ENCODE data around the gene SERTAD3. TPM values are rescaled to one million over a fixed set of nuclear protein-coding genes. Genes with fewer than 3 reads are reported as not detected.
"Not testable (repeated sequence)": the region's sequence is repeated elsewhere in the genome, so short reads cannot be mapped to it uniquely, and the experiment has no call there.

The SERTAD3 gene
- total and polyA plus RNA-seq, 2 of the 4 experiments (the other 2 are of a cell fraction): 20.5 to 23.3 TPM

DNA sequence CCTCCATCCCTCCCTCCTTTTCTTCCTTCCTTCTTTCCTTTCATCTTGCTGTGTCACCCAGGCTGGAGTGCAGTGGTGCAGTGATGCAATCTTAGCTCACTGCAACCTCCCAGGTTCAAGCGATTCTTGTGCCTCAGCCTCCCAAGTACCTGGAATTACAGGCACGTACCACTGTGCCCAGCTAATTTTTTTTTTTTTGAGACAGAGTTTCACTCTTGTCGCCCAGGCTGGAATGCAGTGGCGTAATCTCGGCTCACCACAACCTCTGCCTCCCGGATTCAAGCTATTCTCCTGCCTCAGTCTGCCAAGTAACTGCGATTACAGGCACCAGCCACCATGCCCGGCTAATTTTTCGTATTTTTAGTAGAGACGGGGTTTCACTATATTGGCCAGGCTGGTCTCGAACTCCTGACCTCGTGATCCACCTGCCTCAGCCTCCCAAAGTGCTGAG lies 19.5 kb upstream of the SERTAD3 start:
- H3K4me3 ChIP-seq (ENCODE audit: insufficient read depth, low read depth, low read length): not testable (repeated sequence)

More for the DNA sequence above, 19.5 kb upstream of the SERTAD3 start:
- BruUV-seq (replicated peaks); H3K23ac ChIP-seq (ENCODE audit: low read depth, low read length); H4K8ac ChIP-seq (ENCODE audit: low read depth in 2 of 2, low read length in 2 of 2); H2BK15ac ChIP-seq (ENCODE audit: low read depth, low read length); H3K14ac ChIP-seq (replicated peaks; ENCODE audit: low read depth, low read length); H2AK9ac ChIP-seq (replicated peaks; ENCODE audit: low read depth, low read length, poor library complexity); H2BK5ac ChIP-seq (ENCODE audit: low read depth, low read length, poor library complexity, severe bottlenecking); H2AFZ ChIP-seq (replicated peaks; ENCODE audit: low read length, poor library complexity); H4K20me1 ChIP-seq (ENCODE audit: insufficient read depth, low read length); H3K27ac ChIP-seq (ENCODE audit: insufficient read depth, low read length); H3K18ac ChIP-seq (ENCODE audit: low read depth, low read length); H4K91ac ChIP-seq (ENCODE audit: insufficient read depth, low read depth, low read length); H3K9me3 ChIP-seq (ENCODE audit: control insufficient read depth, insufficient read depth, low read length); H2BK20ac ChIP-seq (ENCODE audit: low read depth, low read length); H3K4ac ChIP-seq (ENCODE audit: low read depth, low read length); H3K9ac ChIP-seq (ENCODE audit: low read depth, low read length); H2AK5ac ChIP-seq (ENCODE audit: low read depth, low read length); dilution Hi-C loops (cut with HindIII; ENCODE audit: low sequenced_read_pairs, unreplicated experiment); in situ Hi-C loops (cut with MboI; ENCODE audit: low sequenced_read_pairs); H4K5ac ChIP-seq (ENCODE audit: low read depth, low read length); H2BK120ac ChIP-seq (ENCODE audit: low read depth, low read length); ATAC-seq (ENCODE audit: low read depth); H3K36me3 ChIP-seq (ENCODE audit: control insufficient read depth, insufficient read depth, low read length); H3K4me2 ChIP-seq (ENCODE audit: low read depth, low read length); H3K56ac ChIP-seq (ENCODE audit: extremely low read depth, insufficient read depth, low read length): not testable (repeated sequence)
- POLR2A ChIA-PET (ENCODE audit: unreplicated experiment): interaction anchor here (0.6 to 1.9 kb wide), 2 partner anchors 20 to 43 kb away, joined by 3 to 4 read pairs; no protein-coding TSS in a partner anchor
- CTCF ChIA-PET: interaction anchor here (0.7 to 2.8 kb wide), 13 partner anchors 8 to 170 kb away, joined by 3 to 10 read pairs (median 4); partner anchors contain the start of gene SERTAD1
- Histone ChIP-seq H3K4me1 (ENCODE audit: control insufficient read depth, insufficient read depth, low read length) (peaks cover 16% of the 10 kb centered on the region), H3K27me3 (ENCODE audit: control insufficient read depth, insufficient read depth, low read length) (peaks cover 11% of the 10 kb centered on the region; the same call in 1 of the 2 replicates), H3K79me1 (ENCODE audit: low read depth in 1 of 2, low read length in 2 of 2) (peaks cover 0 to 31% of the 10 kb centered on the region in 2 experiments; a peak in 3 of 4 replicates), H3K9me1 (ENCODE audit: insufficient read depth, low read length) (peaks cover 11% of the 10 kb centered on the region)
- intact Hi-C loops (cut with micrococcal nuclease): loop anchor here (1.0 to 10.0 kb wide), 3 partner anchors 43 to 135 kb away; no protein-coding TSS in a partner anchor
- DNase-seq: peak; percentile 12
- TF ChIP-seq CEBPB (IDR thresholded peaks at IDR 0.05; ENCODE audit: low read depth, low read length): peak; percentile 79
- WGBS, 2 experiments (ENCODE audit: extremely low coverage in 2 of 2, insufficient read length in 1 of 2): 72% methylated on average over 3 of the region's 12 CpGs; no CpG with 5 or more reads in 1 of the 2 experiments

Data from IMR-90 (cell line).